ENCODE data around the gene ABHD17B. TPM values are rescaled to one million over a fixed set of nuclear protein-coding genes. Genes with fewer than 3 reads are reported as not detected.

Gene ABHD17B
- total and polyA plus RNA-seq, 4 donors: 5.2 to 17.7 (median 10.1) TPM

DNA sequence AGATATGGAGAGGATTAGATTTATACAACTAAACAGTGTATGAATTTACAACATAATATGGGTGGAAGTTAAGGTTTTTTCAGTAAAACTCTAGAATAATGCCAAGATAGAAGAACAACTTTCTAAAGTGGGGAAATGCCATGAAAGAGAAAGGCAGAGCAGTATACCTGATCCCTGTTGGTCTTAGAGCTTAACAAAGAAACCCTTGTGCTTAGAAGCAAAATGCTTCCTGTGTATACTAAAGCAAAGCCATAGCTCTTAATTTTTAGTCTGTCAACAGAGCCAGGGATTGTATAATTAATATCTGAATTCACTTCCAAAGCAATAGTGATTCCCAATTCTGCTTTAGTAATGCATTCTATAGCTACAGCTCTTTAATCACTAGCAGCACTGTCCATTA is 14.8 kb upstream of the ABHD17B start:
- DNase-seq (ENCODE audit: low spot score): no peak

More for the DNA sequence above, 14.8 kb upstream of the ABHD17B start:
- no peak overlapping the region for H3K4me3 ChIP-seq (ENCODE audit: low read depth in 1 of 3, low read length in 3 of 3)
- H3K4me1 ChIP-seq (ENCODE audit: control insufficient read depth in 4 of 4, insufficient read depth in 4 of 4, low read length in 3 of 4): peaks cover 0 to 4% (median 0%) of the 10 kb centered on the region in 4 donors
- TF ChIP-seq, protein P1, sequence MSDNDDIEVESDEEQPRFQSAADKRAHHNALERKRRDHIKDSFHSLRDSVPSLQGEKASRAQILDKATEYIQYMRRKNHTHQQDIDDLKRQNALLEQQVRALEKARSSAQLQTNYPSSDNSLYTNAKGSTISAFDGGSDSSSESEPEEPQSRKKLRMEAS (IDR thresholded peaks at IDR 0.05): no peak
- TF ChIP-seq CTCF (IDR thresholded peaks at IDR 0.05; ENCODE audit: low read depth, low read length, missing input control) (no peak), RAD21 (IDR thresholded peaks at IDR 0.05) (no peak), RXRA (IDR thresholded peaks at IDR 0.05) (no peak), EGR1 (IDR thresholded peaks at IDR 0.05; ENCODE audit: low read depth in 2 of 2) (no peak), FOXA1 (IDR thresholded peaks at IDR 0.05) (no peak), SP1 (IDR thresholded peaks at IDR 0.05) (no peak), GABPA (IDR thresholded peaks at IDR 0.05 in 1 of 2, conservative IDR thresholded peaks at IDR 0.05 in 1 of 2) (no peak), HNF4A (conservative IDR thresholded peaks at IDR 0.05) (no peak), JUND (IDR thresholded peaks at IDR 0.05) (no peak), HNF4G (IDR thresholded peaks at IDR 0.05) (no peak), NR2F2 (IDR thresholded peaks at IDR 0.05) (no peak), YY1 (IDR thresholded peaks at IDR 0.05) (no peak), FOXA2 (IDR thresholded peaks at IDR 0.05) (no peak), ATF3 (IDR thresholded peaks at IDR 0.05) (no peak), TAF1 (conservative IDR thresholded peaks at IDR 0.05) (no peak)
- TF ChIP-seq, protein P2, sequence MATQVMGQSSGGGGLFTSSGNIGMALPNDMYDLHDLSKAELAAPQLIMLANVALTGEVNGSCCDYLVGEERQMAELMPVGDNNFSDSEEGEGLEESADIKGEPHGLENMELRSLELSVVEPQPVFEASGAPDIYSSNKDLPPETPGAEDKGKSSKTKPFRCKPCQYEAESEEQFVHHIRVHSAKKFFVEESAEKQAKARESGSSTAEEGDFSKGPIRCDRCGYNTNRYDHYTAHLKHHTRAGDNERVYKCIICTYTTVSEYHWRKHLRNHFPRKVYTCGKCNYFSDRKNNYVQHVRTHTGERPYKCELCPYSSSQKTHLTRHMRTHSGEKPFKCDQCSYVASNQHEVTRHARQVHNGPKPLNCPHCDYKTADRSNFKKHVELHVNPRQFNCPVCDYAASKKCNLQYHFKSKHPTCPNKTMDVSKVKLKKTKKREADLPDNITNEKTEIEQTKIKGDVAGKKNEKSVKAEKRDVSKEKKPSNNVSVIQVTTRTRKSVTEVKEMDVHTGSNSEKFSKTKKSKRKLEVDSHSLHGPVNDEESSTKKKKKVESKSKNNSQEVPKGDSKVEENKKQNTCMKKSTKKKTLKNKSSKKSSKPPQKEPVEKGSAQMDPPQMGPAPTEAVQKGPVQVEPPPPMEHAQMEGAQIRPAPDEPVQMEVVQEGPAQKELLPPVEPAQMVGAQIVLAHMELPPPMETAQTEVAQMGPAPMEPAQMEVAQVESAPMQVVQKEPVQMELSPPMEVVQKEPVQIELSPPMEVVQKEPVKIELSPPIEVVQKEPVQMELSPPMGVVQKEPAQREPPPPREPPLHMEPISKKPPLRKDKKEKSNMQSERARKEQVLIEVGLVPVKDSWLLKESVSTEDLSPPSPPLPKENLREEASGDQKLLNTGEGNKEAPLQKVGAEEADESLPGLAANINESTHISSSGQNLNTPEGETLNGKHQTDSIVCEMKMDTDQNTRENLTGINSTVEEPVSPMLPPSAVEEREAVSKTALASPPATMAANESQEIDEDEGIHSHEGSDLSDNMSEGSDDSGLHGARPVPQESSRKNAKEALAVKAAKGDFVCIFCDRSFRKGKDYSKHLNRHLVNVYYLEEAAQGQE (IDR thresholded peaks at IDR 0.05): no peak
- TF ChIP-seq, protein P3, sequence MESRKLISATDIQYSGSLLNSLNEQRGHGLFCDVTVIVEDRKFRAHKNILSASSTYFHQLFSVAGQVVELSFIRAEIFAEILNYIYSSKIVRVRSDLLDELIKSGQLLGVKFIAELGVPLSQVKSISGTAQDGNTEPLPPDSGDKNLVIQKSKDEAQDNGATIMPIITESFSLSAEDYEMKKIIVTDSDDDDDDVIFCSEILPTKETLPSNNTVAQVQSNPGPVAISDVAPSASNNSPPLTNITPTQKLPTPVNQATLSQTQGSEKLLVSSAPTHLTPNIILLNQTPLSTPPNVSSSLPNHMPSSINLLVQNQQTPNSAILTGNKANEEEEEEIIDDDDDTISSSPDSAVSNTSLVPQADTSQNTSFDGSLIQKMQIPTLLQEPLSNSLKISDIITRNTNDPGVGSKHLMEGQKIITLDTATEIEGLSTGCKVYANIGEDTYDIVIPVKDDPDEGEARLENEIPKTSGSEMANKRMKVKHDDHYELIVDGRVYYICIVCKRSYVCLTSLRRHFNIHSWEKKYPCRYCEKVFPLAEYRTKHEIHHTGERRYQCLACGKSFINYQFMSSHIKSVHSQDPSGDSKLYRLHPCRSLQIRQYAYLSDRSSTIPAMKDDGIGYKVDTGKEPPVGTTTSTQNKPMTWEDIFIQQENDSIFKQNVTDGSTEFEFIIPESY (IDR thresholded peaks at IDR 0.05): no peak
- H3K27ac ChIP-seq (ENCODE audit: low read depth in 1 of 2, low read length in 2 of 2): no peak overlapping the region
- no peaks in the 10 kb centered on the region for H3K9me3 ChIP-seq (ENCODE audit: control insufficient read depth in 4 of 4, low read length in 3 of 4)
- H3K27me3 ChIP-seq (ENCODE audit: control insufficient read depth in 4 of 4, insufficient read depth in 4 of 4, low read length in 3 of 4): no peaks in the 10 kb centered on the region
- no peak overlapping the region for H3K9ac ChIP-seq (ENCODE audit: low read depth in 1 of 2, low read length in 2 of 2)
- H3K36me3 ChIP-seq (ENCODE audit: control insufficient read depth in 4 of 4, insufficient read depth in 3 of 4, low read depth in 1 of 4, low read length in 3 of 4): no peaks in the 10 kb centered on the region
